Prostate gland (tissue), 2 donors: ENCODE results near the gene MPHOSPH6. TPM values are rescaled to one million over a fixed set of nuclear protein-coding genes. Genes with fewer than 3 reads are reported as not detected.
"Not testable (repeated sequence)": the region's sequence is repeated elsewhere in the genome, so short reads cannot be mapped to it uniquely, and the experiment has no call there.

ENCODE experiments used
- DNase-seq: peaks from one replicate; pipeline ENCODE4 v3.0.0-alpha.2; 2019; ENCODE audit warnings: low spot score
- H3K27ac ChIP-seq, 2 donors: fragments of 200-600 bp; sonication (generic); 2 replicates each; pipeline ENCODE4 v1.5.1; 2017 to 2019
- H3K27me3 ChIP-seq: fragments of 200-600 bp; sonication (generic); replicated peaks from 2 replicates; pipeline ENCODE4 v1.5.1; 2019; ENCODE audit not compliant: insufficient read depth
- H3K36me3 ChIP-seq, 2 donors: fragments of 200-600 bp; sonication (generic); 1 replicate in 1 of 2; 2 replicates in 1 of 2; pipeline versions ENCODE4 v1.5.1 to v1.8.1; 2017 to 2019
- H3K4me1 ChIP-seq: fragments of 200-600 bp; sonication (generic); replicated peaks from 2 replicates; pipeline ENCODE4 v1.5.1; 2019
- H3K4me3 ChIP-seq, 2 donors: fragments of 200-600 bp; sonication (generic); 2 replicates each; pipeline ENCODE4 v1.5.1; 2017 to 2019
- H3K9me3 ChIP-seq: fragments of 200-600 bp; sonication (generic); 2 replicates; pipeline ENCODE4 v1.5.1; 2017
- POLR2A ChIP-seq: fragments of 450-650 bp; IDR thresholded peaks from one replicate; pipeline ENCODE4 v1.6.1; 2016; ENCODE audit warnings: antibody characterized with exemption, mild to moderate bottlenecking
- POLR2AphosphoS5 ChIP-seq: sonication (generic); formaldehyde crosslinking; IDR thresholded peaks from one replicate; pipeline ENCODE4 v1.6.1; 2017; ENCODE audit warnings: antibody characterized with exemption
- WGBS: methylation state at CpG from one replicate; pipeline ENCODE4 v1.1.5; 2018; 5-methylcytosine and 5-hydroxymethylcytosine counted together
- intact Hi-C: fragments of 100-400 bp; cut with DNase I; formaldehyde crosslinking; loops from one replicate; pipeline ENCODE4 v1.14.2; 2022
- total RNA-seq, 2 donors: library from RNA; depleted of rRNA; stranded (reverse); fragments of >200 nt; gene quantifications; one replicate each; pipeline ENCODE4 v1.1.0, GENCODE V29; 2016
- TF ChIP-seq, protein P1 (sequence below), 4 experiments: fragments of 200-600 bp in 2 of 4; fragments of 450-650 bp in 2 of 4; sonication (generic) in 2 of 4; IDR thresholded peaks; 1 replicate in 3 of 4; 2 replicates in 1 of 4; pipeline ENCODE4 v1.5.1; 2016 to 2019; ENCODE audit warnings: antibody characterized with exemption in 4 of 4, mild to moderate bottlenecking in 2 of 4, moderate library complexity in 2 of 4

The MPHOSPH6 gene
- total RNA-seq, 2 donors from 2014 or later: 23.7 to 23.8 TPM

- Histone ChIP-seq H3K9me3 (no peaks in the 10 kb centered on the region), H3K36me3 (no peaks in the 10 kb centered on the region), H3K27ac (no peak overlapping the region), H3K4me3 (no peak overlapping the region), H3K4me1 (no peaks in the 10 kb centered on the region), H3K27me3 (no peaks in the 10 kb centered on the region)
- no peak for TF ChIP-seq POLR2AphosphoS5
- TF ChIP-seq, protein P1, sequence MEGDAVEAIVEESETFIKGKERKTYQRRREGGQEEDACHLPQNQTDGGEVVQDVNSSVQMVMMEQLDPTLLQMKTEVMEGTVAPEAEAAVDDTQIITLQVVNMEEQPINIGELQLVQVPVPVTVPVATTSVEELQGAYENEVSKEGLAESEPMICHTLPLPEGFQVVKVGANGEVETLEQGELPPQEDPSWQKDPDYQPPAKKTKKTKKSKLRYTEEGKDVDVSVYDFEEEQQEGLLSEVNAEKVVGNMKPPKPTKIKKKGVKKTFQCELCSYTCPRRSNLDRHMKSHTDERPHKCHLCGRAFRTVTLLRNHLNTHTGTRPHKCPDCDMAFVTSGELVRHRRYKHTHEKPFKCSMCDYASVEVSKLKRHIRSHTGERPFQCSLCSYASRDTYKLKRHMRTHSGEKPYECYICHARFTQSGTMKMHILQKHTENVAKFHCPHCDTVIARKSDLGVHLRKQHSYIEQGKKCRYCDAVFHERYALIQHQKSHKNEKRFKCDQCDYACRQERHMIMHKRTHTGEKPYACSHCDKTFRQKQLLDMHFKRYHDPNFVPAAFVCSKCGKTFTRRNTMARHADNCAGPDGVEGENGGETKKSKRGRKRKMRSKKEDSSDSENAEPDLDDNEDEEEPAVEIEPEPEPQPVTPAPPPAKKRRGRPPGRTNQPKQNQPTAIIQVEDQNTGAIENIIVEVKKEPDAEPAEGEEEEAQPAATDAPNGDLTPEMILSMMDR (IDR thresholded peaks at IDR 0.05): no peak
- TF ChIP-seq POLR2A: no peak
- intact Hi-C loops: no loop called here
- DNase-seq: no peak
- 76% methylated on average over 3 of the region's 3 CpGs for WGBS
These were observed 56.3 kb downstream of the MPHOSPH6 start for GRCh38 chr16:82113741-82114140.

GRCh38 chr16:82111944-82112343 is 58.1 kb downstream of the MPHOSPH6 start:
- WGBS: 73% methylated on average over 2 of the region's 2 CpGs
- H3K27ac ChIP-seq: no peak overlapping the region
- no peaks in the 10 kb centered on the region for H3K27me3 ChIP-seq
- intact Hi-C loops: no loop called here
- no peaks in the 10 kb centered on the region for H3K4me1 ChIP-seq
- TF ChIP-seq, protein P1 (IDR thresholded peaks at IDR 0.05): no peak
- no peak for TF ChIP-seq POLR2A
- no peak for TF ChIP-seq POLR2AphosphoS5
- H3K36me3 ChIP-seq: no peaks in the 10 kb centered on the region
- no peaks in the 10 kb centered on the region for H3K9me3 ChIP-seq
- DNase-seq: no peak
- H3K4me3 ChIP-seq: no peak overlapping the region

DNA sequence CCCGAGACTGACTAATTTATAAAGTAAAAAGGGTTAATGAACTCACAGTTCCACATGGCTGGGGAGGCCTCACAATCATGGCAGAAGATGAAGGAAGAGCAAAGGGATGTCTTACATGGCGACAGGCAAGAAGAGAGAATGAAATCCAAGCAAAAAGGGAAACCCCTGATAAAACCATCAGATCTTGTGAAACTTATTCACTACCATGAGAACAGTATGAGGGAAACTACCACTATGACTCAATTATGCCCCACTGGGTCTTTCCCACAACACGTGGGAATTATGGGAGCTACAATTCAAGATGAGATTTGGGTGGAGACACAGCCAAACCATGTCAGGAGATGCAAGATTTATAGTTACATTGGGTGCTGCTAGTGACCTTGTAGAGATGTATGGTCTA is 60.8 kb downstream of the MPHOSPH6 start:
- DNase-seq, H3K4me1 ChIP-seq, H3K4me3 ChIP-seq, intact Hi-C loops, H3K36me3 ChIP-seq, H3K27ac ChIP-seq, H3K9me3 ChIP-seq, H3K27me3 ChIP-seq: not testable (repeated sequence)
- 84% methylated on average over 3 of the region's 3 CpGs for WGBS

DNA sequence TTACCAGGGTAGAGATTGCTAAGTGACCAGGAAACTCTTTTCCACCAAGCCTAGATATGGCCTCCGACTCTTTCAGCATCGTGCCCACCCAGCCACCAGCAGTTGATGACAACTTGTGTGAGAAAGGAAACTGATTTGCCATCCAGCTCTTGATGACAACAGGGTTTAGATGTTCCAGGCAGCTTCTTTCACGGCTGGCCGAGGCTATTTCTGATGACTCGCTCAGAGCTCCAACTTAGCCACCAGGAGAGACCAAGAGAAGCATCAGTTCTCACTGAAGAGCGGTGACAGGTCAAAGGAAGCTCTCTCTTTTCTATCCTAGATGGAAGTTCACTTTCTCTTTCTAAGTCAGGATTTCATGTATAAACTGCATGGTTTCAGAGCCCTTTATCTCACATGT is 61.2 kb downstream of the MPHOSPH6 start:
- no peaks in the 10 kb centered on the region for H3K4me1 ChIP-seq
- TF ChIP-seq POLR2A (no peak), POLR2AphosphoS5 (no peak)
- TF ChIP-seq, protein P1 (IDR thresholded peaks at IDR 0.05): no peak
- no peaks in the 10 kb centered on the region for H3K9me3 ChIP-seq
- no peaks in the 10 kb centered on the region for H3K27me3 ChIP-seq
- intact Hi-C loops: no loop called here
- DNase-seq: no peak
- H3K27ac ChIP-seq: no peak overlapping the region
- WGBS: 96% methylated on average over 6 of the region's 6 CpGs
- H3K36me3 ChIP-seq: no peaks in the 10 kb centered on the region
- H3K4me3 ChIP-seq: no peak overlapping the region

- intact Hi-C loops: no loop called here
- Histone ChIP-seq H3K4me1 (no peaks in the 10 kb centered on the region), H3K9me3 (no peaks in the 10 kb centered on the region), H3K27me3 (no peaks in the 10 kb centered on the region), H3K36me3 (no peaks in the 10 kb centered on the region), H3K27ac (no peak overlapping the region), H3K4me3 (no peak overlapping the region)
- WGBS: 90% methylated on average over 2 of the region's 2 CpGs
- TF ChIP-seq, protein P1 (IDR thresholded peaks at IDR 0.05): no peak
- TF ChIP-seq POLR2AphosphoS5 (no peak), POLR2A (no peak)
- DNase-seq: no peak
These were observed 61.9 kb downstream of the MPHOSPH6 start for GRCh38 chr16:82108100-82108499.
